Right renal pelvis (tissue), 4 donors: ENCODE data around the gene ITSN2. TPM values are rescaled to one million over a fixed set of nuclear protein-coding genes. Genes with fewer than 3 reads are reported as not detected.

Experiments used
- polyA plus RNA-seq, 4 donors: library from polyadenylated mRNA; unstranded; fragments of 120-200 nt; gene quantifications; one replicate each; pipeline ENCODE4 v1.2.1, GENCODE V29; 2013; ENCODE audit not compliant: insufficient read length in 4 of 4

Gene ITSN2
- polyA plus RNA-seq, 4 donors, result 25.2 to 32.4 (median 28.8) TPM

Other genes starting within 250 kb of the ITSN2 start
- gene PFN4, start 237.2 kb downstream of the ITSN2 start, polyA plus RNA-seq, result 1 to 10 TPM; 1.4 to 3.2 (median 2.8) TPM
- 10 to 100 TPM; 21.6 to 33.0 (median 29.3) TPM for gene FAM228B, start 237.1 kb downstream of the ITSN2 start, polyA plus RNA-seq
- 1 to 10 TPM in 1 of 4 donors, under 1 TPM in 3; 0.62 to 1.9 (median 0.86) TPM for gene FAM228A, start 185.5 kb downstream of the ITSN2 start, polyA plus RNA-seq
- 10 to 100 TPM; 40.7 to 50.9 (median 46.8) TPM for gene NCOA1, start 130.7 kb upstream of the ITSN2 start, polyA plus RNA-seq